HG03103 (cell line): Measurements from ENCODE around the gene PACSIN2.
"Not testable (repeated sequence)": the region's sequence is repeated elsewhere in the genome, so short reads cannot be mapped to it uniquely, and the experiment has no call there.

Experiments used
- ATAC-seq: cut with Tn5 transposase; IDR thresholded peaks from one replicate; pipeline ENCODE4 v1.9.1; 2021; ENCODE audit warnings: low read depth; ENCODE audit not compliant: unreplicated experiment

Gene PACSIN2, protein sequence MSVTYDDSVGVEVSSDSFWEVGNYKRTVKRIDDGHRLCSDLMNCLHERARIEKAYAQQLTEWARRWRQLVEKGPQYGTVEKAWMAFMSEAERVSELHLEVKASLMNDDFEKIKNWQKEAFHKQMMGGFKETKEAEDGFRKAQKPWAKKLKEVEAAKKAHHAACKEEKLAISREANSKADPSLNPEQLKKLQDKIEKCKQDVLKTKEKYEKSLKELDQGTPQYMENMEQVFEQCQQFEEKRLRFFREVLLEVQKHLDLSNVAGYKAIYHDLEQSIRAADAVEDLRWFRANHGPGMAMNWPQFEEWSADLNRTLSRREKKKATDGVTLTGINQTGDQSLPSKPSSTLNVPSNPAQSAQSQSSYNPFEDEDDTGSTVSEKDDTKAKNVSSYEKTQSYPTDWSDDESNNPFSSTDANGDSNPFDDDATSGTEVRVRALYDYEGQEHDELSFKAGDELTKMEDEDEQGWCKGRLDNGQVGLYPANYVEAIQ

GRCh38 chr22:43014869-43015676 is at the start of gene PACSIN2:
PACSIN2 (minus strand) TSS chr22:43015149; CDS start chr22:42912080, 103,069 bp downstream.
- peak; percentile 80 for ATAC-seq

DNA sequence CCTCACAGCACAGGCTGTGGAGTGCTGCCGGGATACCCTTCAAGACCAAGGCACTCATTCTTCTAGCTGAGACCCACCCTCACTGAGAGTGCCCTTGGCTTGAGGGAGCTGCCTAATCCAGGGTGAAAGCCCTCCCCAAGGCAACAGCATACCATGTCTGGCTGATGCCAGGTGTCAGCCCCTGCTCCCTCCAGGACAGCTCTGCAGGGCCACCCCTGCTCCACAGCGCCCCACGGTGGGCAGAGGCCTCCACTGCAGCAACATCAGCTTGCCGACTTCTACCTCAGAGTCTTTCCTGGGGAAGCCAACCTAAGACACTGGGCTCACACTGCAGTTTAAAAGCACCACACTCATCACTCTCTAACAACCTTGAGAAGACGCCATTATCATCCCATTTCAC is 45.2 kb upstream of the PACSIN2 start:
- ATAC-seq = no peak

DNA sequence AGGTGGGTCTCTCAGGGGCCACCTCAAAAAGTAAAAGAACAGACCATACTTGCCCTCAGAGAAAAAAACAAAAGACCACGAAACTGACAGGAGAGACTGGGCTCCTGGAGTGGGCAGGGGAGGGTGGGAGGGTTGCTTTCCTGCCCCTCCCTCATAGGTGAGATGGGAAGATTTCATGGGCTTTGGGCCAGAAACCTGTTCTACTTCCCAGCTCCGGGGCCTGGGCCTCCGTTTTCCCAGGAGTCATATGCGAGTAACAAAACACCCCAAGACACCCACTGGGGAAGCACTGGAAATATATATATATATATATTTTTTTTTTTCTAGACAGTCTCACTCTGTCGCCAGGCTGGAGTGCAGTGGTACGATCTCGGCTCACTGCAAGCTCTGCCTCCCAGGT is 42.7 kb upstream of the PACSIN2 start:
- no peak for ATAC-seq

GRCh38 chr22:43053176-43053575 is 38.2 kb upstream of the PACSIN2 start:
- no peak for ATAC-seq

- ATAC-seq = no peak
Observed at GRCh38 chr22:43050995-43051394, 36.0 kb upstream of the PACSIN2 start.

GRCh38 chr22:43047605-43048004 is 32.7 kb upstream of the PACSIN2 start:
- ATAC-seq = no peak

- no peak for ATAC-seq
Observed at GRCh38 chr22:43044290-43044712, 29.4 kb upstream of the PACSIN2 start.

DNA sequence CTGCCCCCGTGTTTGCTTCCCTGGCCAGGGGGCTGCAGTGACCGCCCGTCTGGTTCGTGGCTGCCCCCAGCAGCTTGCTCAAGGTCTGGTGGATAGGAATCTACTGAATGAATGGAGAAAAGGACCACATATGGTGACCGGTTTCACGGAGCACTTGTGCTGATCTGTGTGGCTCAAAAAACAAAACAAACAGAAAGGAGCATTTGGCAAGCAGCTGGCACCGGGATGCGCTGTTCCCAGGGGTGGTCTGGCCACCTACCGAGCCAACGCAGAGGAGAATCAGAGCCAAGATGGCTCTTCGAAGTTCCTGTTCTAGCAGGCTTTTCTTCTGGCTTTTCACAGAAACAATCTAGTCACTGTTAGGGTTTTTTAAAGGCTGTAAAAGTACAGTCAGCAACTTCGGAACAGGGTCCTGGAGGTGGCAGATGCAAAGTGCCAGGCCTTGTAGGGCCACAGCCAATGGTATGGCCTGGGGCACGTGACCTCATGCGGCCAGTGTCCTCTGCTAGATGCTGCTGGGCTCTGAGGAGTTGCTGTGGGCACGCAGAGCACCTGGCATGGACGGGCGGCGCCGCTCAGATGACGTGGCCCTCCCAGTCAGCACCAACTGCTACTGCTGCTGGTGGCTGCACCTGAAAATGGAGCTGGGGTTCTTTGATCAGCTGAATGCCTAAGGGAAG is 27.3 kb upstream of the PACSIN2 start:
- ATAC-seq = no peak

DNA sequence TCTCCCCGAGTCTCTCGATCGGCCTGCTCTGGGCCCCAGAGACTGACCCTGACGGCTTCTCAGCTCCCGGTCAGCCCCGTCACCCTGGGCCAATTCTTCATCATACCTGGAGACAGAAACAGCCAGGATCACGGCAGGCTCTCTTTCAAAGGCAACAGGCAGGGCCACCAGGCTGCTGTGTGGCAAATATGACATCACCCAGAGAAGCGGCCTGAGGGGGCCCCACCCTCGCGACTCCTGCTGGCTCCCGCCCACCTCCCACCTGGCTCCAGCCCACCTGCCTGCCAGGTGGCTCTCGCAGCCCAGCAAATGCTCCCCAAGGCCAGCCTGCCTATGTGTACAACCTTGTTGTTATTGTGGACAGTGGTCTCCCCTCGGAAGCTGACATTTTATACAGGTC is 24.9 kb upstream of the PACSIN2 start:
- ATAC-seq = no peak

- ATAC-seq = no peak
Observed at GRCh38 chr22:43038325-43038724, 23.4 kb upstream of the PACSIN2 start.

GRCh38 chr22:43036282-43036829 is 21.4 kb upstream of the PACSIN2 start:
- no peak for ATAC-seq

- ATAC-seq = no peak
Observed at GRCh38 chr22:43035250-43035649, 20.3 kb upstream of the PACSIN2 start.

DNA sequence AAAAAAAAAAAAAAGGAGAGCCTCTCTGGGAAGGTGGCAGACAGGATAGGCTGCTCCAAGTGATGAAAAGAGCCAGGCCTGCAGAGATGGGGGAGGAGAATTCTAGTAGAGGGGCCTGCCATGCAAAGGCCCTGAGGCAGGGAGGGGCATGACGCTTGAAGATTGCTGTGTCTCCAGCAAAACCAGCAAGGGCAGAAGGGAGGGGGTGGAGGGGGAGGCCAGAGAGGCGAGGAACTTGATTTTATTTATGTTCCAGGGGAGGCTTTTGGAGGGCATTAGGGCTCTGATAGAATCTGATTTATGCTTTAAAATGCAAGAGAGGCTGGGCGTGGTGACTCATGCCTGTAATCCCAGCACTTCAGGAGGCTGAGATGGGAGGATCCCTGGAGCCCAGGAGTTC is 16.7 kb upstream of the PACSIN2 start:
- ATAC-seq = no peak

DNA sequence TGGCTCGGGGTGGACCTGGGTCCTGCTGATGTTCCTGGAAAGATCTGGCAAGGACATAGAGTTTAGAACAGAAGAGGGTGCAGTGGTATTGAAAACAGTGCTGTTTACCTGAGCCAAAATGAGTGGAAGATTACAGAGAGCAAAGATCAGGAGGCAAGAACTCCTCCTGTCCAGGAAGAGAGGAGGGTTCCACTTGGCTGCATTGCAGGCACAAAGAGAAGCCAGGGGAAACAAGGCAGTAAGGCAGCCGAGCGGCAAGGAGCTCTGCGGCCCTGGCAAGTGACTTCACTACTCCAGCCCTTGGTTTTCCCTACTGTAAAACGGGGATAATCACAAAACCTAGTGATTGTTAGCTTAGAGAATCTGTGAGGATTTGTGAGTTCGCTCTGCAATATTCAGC is 3.7 kb upstream of the PACSIN2 start:
- no peak for ATAC-seq

GRCh38 chr22:43017525-43018460 is 2.8 kb upstream of the PACSIN2 start:
- no peak for ATAC-seq

DNA sequence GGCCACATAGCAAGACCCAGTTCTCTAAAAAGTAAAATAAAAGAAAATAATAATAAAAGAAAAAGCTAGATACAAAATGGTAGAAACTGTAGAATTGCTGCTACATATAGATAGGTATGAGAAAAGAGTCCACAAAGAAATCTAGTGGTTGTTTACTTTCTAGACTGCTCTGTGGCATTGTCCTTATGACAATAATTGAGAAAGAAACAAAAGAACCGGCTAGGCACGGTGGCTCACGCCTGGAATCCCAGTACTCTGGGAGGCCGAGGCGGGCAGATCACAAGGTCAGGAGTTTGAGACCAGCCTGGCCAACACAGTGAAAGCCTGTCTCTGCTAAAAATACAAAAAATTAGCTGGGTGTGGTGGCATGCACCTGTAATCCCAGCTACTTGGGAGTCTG is 1.2 kb upstream of the PACSIN2 start:
- ATAC-seq = not testable (repeated sequence)

DNA sequence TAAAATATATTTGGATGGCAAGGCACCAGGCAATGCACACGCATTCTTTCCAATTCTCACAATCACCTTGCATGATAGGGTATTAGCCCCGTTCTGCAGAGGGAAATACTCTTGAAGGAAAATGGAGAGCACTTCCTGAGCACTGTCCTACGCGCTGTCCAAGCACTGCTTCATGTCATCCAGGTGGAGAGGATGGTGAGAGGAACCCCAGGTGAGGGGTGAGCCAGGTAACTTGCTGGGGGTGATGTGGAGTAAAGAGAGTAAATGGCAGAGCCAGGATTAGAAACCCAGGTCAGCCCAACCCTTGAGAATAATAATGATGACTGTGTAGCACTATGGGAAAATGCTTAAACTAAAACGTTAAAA is 711 bp upstream of the PACSIN2 start:
- no peak for ATAC-seq

DNA sequence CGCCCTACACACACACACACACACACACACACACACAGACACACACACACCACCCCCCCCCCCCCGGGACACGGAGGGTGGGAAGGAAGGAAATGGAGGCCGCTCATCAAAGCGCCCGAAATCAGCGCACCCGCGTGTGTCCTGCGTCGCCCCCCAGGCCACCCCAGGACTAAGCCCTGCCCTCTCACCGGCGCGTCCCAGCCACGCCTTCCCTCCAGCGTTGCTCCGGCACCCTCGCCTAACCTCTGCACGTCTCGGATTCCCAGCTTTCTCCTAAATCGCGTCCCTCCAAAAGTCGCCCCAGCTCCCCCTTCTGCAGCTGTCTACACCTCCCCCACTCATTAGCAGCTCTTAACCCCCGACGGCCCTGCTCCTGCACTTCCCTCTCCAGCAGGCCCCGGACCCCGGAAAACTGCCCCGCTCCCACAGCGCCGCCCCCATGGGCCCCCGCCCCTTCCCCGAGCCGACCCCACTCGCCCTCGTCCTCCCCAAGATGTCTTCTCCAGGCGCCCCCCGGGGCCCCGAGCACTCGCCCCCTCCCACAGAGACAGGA is 557 bp downstream of the PACSIN2 start:
- peak; percentile 17 for ATAC-seq
